ENCODE measurements around the gene LRRC75A.
"Not testable (repeated sequence)": the region's sequence is repeated elsewhere in the genome, so short reads cannot be mapped to it uniquely, and the experiment has no call there.

LRRC75A gene

DNA sequence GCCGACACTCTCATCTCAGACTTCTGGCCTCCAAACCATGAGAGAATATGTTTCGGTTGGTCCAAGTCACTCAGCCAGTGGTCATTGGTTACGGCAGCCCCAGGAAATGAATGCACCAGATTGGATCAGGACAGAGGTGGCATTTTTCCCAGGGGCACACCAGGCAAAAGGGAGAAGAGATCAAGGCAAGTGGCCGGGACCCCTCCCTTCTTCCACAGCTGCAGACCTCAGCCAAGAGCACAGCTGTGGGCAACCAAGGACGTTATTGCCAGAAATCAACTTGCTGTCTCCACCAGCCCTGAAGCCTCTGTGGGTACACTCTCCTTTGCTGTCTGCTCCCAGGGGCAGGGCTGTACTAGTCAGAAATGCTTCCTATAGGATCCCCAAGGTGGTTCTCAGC lies 20.7 kb downstream of the LRRC75A start:
- DNase-seq: no peak

DNA sequence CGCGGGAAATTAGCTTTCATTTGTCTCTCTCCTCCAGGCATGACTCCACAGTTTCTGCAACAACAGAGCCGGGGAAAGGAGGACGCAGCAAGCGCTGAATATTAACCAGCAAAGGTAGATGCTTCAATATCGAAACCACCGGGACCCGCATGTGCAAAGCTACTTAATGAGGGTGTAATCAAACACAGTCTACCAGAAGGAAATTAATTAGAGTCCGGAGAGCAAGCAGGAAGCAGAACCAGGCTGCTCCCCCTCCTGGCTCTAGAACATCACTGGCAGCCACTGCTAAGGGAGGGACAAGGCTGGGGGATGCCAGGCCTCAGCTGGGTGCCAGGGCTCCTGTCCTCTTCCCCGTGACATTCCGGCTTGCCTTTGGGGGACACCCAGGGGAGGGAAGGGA lies 21.7 kb downstream of the LRRC75A start:
- DNase-seq: no peak

DNA sequence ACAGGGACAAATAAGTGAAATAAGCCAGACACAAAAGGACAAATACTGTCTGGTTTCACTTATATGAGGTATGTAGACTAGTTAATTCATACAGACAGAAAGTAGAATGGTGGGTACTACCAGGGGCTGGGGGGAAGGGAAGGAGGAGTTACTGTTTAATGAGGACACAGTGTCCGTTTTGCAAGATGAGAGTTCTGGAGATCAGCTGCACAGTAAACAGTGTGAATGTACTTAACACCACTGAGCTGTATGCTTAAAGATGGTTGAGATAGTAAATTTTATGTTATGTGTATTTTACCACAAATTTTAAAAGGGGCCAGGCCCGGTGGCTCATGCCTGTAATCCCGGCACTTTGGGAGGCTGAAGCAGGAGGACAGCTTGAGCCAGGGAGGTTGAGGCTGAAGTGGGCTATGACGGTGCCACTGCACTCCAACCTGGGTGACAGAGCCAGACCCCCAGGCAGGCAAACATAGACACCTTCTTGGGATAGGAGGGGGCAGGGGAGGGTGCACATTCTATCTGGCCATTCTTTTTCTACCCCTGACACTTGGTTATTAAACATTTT lies 23.5 kb downstream of the LRRC75A start:
- no peak for DNase-seq

DNA sequence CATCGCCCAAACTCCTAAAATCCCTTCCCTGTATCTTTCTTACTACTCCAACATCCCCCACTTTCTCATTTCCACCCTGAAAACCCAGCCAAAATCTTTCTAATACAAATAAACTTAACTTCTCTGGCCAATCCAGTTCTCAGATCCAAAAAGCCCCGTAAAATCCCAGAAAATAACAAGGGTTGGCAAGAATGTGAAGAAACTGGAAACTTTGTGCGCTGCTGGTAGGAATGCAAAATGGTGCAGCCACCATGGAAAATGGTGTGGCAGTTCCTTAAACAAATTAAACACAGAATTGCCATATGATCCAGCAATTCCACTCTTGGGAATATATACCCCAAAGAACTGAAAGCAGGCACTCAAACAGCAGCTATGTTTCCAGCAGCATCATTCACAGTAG lies 24.1 kb downstream of the LRRC75A start:
- DNase-seq: no peak

DNA sequence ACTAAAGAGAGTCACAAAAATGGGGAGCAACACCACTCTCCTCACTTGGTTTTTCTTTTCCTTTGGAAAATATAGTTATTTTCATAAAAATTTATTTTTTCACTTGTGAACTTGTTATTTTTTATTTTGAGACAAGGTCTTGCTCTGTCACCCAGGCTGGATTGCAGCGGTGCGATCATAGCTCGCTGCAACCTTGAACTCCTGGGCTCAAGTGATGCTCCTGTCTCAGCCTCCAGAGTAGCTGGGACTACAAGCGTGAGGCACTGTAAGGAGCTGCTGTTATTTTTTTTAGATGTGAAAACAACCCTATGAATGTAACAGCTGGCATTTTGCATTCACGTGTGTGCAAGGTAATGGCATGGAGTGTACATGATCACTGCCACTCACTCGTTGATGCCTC lies 24.9 kb downstream of the LRRC75A start:
- DNase-seq: no peak

DNA sequence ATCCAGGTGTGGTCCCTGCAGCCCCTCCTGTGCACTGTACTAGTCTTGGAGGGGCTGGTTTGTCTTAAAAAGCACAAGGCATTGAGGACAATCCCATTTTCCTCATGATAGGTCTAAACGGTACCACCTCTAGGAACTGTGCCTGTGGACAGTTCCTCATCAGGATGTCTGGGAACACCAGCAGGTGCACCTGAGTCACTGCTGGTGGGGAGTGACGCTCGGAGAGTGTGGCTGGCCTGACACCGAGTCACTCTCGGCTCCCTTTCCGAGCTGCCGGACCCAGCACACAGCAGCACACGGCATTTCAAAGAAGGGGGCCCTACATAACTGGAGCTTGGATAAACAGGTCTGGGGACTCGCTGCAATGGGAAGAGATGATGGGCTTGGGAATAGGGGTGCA lies 25.6 kb downstream of the LRRC75A start:
- no peak for DNase-seq

DNA sequence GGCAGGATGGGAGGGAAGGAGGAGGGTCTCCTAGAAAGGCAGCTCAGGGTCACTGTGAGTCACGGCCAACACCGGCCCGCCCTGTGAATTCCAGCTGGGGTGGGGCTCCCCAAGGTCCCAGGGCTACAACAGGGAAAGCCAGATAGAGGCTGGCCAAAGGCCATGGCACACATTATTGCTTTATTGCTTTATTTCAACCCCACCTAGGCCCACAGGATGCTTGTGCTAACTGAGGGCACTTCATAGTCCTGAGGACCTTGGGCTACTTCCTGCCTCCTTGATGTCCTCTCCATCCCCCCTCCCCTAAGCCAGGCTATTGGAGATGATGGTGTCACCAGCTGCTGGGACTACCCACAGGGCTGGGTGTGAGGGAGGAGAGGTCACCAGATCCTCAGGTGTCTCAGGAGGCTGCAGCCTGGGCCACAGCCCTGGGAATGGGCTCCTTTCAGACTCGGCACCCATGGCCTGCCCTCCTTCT lies 26.1 kb downstream of the LRRC75A start:
- no peak for DNase-seq

DNA sequence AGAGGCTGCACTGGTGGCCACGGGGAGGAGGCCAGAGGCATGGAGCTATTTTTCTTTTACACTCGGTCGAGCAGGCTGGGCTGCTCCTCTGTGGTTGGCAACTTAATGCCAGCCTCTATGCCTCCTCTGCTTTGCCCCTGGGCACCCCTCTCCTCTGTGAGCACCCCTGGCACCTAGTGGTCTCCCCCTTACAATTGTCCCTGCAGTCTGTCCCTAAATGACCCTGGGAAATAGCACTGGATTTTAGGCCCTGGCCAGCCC lies 27.0 kb downstream of the LRRC75A start:
- no peak for DNase-seq

DNA sequence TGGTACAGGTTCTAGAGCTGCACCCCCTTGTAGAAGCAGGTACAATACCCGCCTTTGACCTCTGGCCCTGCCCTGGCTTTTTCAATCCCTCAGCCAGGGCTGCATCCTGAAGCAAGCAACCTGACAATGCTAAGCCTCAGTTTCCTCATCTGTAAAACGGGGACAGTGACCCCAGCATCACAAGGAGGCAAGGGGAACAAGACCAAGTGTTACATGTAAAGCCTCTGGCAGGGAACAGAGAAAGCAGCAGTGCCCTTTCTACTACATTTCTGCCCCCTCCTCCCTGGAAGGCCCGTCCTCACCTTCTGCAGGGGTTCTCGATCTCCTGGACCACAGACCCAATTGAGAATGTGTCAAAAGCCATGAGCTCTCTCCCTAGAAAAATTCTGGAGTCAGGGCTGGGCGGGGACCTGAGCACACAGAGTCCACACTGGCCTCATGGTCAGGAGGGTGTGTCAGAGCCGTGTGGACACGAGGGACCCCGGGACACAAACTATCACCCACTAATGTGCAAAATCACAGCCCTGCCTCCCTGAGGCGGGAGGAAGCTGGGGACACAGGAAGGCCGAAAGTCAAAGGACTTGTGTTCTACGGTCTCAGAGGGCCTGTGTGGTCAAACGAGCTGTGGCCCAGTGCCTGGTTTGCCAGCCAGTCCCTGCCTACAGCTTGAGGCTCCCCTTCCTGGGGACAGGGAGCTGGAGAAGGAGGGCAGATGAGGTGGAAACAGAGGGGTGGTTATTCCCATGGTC lies 27.5 kb downstream of the LRRC75A start:
- DNase-seq: no peak

DNA sequence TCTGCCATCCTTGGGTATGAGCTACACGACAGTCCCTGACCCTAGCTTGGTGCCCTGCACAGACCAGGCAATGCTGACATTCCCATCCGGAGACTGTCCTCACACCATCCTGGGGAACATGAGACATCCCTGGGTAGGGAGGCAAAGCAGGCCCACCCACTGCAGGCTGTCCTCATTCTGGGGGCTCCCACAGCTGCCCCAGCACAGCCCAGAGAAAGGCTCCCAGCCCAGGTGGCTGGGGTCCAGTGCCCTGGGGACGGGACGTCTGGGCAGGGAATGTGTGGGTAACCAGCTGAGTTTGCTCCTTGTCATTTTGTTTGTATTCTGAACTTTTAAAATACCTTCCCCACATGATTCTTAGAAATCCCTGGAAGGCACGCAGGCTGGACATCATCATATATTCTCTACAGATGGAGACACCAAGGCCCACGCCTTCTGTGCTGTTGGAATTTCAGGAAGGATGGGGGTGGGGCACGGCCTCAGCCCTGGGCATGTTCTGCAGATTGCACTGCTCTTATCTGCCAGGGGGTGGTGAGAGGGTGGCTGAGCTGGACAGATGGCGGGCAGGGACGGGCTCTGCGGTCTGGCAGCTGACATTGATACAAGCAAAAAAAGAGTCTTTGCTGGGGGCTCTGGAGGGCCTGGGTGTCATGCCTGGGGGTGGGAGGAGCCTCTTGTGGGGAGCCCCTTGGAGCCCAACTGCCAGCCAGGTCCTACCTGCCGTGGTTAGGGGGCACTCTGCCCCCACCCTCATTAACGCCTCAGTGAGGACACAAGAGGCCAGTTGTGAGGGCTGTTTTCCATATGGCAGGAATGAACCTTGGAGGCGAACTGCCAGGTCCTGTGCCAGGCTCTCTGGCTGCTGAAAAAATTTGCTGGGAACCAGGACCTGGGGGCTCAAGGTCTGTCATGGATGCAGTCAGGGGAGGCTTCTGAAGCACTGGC lies 28.4 kb downstream of the LRRC75A start:
- DNase-seq: no peak

DNA sequence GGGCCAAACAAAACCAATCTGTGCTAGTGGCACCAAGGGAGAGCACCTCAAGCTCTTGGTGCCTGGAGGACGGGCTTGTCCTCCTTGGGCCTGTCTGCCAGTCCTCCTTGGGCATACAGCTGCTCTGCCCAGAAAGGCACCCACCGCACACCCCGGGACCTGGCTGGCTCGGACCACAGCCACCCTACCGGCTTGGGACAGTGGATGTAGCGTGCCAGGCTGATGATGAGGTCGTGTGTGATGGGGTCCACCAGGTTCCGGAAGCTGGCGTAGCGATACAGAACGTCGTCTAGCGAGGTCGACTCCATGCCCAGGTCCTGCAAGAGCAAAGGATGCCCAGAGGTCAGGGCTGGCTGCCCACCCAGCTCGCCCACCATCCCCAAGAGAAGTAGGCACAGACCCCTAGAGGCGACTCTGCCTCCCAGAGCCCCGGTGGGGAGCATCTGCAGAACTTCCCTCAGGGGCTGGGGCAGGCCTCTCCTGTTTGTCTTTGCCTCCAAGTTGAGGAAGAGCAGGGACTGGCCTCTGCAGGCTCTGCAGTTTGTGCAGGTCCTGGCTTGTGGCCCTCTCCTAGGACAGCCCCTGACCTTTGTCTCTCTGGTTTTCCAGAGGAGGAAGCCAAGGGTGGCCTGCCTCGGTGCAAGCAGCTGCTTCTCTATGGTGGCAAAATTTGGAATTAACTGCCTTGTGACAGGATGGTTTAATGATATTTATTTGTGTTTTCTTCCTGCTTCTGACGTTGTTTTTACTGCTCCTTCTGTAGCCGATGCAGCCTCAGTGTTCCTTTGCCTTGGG lies 29.7 kb downstream of the LRRC75A start:
- no peak for DNase-seq

DNA sequence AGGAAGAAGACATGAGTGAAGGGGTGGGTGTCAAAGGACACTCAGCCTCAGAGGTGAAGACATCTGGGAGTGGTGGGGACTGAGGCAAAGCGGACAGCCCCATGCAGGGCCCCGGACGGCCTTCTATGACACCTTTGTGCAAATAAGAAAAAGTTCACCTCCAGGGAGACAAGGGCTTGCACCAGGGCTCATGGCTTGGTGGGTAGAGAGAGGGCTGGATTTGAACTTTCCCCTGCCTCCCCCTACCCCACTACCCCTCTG lies 30.5 kb downstream of the LRRC75A start:
- no peak for DNase-seq

DNA sequence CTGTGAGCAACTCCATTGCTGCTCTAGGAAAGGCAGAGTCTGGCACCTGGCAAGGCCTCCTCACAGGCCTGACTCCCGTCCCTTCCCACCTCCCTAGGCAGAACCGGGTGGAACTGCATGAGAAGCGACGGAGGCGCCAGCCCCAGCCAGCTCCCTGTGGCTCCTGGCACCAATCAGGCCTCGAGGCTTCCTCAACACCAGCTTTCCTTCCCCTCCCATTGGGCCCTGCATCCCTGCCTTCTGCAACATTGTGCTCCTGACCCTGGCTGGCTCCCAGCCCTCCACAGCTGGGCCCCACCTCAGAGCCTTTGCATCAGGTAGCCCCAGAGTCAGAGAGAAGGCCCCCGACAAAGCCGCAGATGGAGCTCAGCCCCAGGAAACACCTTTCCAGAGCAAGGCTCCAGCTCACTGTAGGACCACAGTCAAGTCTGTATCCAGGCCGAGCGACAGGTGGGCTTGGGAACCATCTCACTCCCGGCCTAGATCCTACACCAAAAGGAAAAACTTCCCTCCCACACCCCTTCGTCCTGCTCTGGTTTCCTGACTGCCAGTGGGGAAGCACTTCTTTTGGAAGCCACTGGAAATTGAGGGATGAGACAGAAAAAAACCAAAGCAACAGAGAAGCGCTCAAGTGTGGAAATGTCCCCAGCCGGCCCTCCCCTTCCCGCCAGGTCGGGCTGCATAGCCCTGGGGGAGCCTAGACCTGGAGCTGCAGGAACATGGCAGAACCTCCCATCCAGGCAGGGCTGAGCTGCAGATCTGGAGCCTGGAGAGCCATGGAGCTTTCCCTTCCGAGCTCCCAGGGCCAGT lies 31.0 kb downstream of the LRRC75A start:
- no peak for DNase-seq

DNA sequence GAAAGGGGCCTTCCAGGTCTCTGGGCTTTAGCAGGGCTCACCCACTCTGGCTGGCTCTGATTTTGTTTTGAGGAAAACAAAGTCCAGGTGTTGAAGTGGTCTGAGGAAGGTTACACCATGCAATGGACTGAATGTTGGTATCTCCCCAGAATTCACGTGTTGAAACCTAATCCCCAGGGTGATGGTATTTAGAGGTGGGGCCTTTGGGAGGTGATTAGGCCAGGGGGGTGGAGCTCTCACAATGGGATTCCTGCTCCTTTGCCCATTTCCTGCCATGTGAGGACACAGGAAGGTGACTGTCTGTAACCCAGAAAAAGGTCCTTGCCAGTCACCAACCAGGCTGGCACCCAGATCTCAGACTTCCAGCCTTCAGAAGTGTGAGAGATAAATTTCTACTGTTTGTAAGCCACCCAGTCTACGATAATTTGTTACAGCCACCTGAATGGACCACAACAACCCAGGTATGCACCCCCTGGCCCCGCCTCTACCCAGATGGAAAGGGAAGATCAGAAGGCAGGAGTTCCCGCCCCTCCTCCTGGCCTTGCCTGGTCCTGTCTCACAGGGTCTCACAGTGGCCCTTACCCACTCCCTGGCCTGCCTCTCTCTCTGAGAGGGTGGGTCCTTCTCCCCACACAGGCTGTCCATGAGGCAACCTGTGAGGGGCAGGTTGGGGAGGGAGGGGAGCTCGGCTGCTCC lies 32.0 kb downstream of the LRRC75A start:
- no peak for DNase-seq

DNA sequence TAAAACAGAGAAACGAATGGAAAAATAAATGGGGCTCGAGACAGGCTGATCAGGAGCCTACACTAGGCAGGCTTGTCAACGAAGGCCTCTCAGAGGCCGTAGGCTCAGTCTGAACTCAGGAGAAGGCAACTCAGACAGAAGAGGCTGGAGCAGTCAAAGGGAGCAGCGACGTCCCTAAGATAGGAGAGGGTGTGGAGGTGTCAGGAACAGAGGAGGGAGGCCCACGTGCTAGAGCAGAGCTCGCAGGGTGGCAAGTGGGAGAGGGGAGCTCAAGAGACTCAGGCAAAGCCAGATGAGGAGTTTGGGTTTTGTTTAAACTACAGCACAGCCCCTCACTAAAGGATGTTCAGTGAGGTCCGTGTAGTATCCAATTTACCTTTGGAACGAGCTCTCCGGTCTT lies 32.7 kb downstream of the LRRC75A start:
- no peak for DNase-seq

DNA sequence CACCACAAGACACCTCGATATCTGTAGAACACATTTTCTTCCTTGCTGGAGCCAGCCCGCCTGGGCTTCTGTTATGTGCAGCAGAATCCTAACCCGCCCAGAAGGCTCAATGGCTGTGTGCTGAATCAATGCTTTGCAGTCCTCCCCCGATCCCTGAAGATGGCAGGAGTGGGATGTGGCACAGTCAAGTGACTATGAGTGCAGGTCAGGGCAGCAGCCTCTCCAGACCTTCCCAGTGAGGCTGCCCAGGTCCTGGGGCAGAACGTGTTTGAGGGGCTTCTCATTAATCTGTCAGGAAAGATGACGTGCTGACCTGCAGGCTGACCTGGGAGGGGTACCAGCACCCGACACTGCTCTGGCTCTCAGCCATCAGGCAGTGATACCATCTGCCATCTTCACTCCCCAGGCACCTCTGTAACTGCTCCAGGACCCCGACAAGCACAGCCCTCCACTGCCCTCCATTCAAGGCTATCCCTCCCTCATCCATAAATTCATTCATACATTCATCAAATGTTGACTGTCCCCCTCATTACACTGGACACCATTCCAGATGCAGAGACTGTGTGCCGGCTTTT lies 35.2 kb downstream of the LRRC75A start:
- DNase-seq: no peak

DNA sequence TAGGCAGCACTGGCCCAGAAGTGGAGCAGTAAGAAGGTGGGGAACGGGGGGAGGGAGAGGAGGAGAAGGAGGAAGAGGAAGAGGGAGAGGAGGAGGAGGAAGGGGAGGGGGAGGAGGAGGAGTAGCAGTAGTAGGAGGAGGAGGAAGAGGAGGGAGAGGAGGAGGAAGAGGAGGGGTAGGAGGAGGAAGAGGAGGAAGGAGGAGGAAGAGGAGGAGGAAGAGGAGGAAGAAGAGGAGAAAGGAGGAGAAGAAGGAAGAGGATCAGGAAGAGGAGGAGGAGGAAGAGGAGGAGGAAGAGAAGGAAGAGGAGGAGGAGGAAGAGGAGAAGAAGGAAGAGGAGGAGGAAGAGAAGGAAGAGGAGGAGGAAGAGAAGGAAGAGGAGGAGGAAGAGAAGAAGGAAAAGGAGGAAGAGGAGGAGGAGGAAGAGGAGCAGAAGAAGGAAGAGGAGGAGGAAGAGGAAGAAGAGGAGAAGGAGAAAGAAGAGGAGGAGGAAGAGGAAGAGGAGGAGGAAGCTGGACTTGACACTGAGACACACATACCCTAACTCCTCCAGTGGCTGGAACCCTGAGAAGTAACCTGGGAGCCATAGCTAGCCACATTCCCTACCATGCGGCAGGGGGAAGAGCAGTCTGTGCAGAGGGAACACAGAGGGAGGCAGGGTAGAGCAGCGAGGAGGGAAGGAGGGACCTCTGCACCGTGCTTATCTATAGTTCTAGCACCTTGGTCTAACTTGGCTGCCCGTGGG lies 35.8 kb downstream of the LRRC75A start:
- DNase-seq: no peak

DNA sequence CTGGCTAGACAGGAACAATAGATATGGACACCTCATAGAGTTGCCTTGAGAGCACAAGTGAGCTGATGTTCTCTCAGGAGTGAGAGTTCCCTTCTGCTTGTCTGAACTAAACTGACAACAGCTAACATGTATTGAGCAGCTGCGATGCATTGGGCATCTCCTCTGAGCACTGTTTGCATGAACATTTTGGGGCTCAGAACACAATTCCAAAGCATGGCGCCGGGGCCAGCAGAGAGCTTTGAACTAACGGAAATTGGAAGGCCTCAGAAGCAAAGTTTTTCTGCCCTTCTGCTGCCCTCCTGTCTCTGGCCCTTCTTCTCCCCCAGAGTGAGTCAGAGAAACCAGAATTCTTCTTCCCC lies 38.5 kb downstream of the LRRC75A start:
- DNase-seq: no peak

DNA sequence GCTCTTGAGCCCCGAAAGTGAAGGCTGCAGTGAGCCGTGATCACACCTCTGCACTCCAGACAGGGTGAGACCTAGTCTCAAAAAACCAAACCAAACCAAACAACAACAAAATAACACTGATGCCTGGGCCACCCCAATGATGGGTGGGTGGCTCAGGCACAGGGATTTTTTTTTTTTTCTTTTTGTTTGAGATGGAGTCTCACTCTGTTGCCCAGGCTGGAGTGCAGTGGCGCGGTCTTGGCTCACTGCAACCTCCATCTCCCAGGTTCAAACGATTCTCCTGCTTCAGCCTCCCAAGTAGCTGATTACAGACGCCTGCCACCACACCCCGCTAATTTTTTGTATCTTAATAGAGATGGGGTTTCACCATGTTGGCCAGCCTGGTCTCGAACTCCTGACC lies 39.7 kb downstream of the LRRC75A start:
- DNase-seq: not testable (repeated sequence)

DNA sequence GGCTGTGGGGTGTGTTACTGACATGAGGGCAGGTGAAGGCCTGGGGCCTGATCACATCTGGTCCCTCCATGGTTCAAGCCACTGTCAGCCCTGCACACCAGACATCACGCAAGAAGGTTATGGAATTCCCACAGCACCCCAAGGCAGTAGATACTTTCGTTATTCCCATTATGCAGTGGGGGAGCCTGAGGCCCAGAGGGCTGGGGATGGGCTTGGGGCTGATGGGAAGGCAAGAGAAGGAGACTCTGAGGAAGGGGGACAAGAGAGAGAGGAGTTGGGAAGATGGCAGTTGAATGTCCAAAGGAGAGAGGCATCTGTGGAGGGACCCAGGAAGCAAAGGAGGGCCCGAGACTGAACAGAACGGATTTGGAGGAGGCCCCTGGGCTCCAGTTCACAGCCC lies 42.0 kb downstream of the LRRC75A start:
- no peak for DNase-seq

DNA sequence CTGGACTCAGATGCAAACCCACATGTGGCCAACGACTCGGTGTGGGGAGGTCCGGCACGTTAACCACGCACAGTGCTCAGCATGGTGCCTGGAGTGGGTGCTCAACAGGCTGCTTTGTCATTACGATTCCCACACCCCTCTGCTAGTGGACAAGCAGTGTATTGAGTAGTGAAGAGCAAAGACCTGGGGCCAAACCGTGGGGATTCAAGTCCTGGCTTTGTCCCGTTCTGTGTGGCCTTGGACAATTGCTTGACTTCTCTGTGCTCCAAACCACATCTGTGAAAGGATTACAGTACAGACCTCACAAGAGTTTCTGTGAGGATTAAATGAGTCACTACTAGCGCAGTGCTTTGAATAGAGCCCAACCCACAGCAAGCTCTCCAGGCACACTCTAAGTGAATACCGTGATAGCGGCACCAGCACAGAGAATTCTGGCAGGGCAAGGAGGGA lies 42.8 kb downstream of the LRRC75A start:
- DNase-seq: no peak
